ENCODE measurements around the gene BRF1.

The BRF1 gene

DNA sequence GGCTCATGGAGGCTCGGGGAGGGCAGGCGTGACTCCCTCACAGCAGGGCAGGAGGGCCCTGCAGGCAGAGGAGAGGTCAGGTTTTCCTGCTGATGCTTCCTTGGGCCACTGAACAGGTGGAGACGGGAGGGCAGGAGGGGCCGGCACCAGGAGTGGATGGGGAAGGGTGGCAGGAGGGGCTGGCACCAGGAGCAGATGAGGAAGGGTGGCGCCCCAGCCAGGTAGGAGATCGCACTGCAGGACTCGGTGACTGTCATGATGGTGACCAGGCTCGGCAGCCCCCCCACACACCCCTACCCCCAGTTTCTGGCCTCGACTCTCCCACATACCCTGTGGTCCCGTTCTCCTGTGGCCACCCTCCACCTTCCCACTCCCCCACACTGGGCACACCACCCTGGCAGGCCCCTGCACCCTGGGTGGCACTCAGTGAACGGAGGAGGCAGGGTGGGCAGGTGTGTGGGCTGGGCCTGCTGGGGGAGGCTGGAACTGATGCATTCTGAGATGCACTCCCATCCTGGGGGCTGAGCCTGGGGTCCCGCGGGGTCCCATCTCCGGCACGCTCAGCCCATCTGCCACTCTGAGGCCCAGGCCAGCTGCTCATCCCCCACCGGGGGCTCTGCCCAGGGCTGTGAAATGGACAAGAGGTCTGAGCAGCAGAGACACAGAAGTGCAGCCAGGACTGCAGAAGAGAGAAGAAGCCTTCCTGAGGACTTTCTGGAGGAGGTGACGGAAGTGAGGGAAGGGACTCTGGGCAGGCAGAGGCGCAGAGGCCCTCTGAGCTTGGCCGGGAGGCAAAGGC lies 122.5 kb downstream of the BRF1 start:
- no peak for DNase-seq (ENCODE audit: extremely low read depth in 1 of 2, low read depth in 1 of 2)

DNA sequence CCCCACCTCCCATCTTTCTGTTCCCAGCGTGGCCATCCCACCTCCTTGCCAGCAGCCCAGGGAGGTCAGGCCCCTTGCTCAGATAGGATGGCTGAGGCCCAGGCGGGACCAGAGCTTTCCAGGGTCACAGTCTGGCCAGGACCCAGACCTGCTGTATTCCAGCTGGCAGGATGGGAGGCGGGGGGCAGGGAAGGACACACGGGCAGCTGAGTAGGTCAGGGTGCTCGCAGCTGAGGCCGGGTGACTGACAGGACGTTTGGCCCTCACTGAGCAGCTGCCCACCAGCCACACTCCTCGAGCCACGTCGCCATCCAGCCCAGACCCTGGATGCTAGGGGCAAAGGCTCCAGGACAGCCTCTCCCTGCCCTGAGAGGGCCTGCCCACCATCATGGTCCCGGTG lies 123.7 kb downstream of the BRF1 start:
- no peak for DNase-seq (ENCODE audit: extremely low read depth in 1 of 2, low read depth in 1 of 2)

DNA sequence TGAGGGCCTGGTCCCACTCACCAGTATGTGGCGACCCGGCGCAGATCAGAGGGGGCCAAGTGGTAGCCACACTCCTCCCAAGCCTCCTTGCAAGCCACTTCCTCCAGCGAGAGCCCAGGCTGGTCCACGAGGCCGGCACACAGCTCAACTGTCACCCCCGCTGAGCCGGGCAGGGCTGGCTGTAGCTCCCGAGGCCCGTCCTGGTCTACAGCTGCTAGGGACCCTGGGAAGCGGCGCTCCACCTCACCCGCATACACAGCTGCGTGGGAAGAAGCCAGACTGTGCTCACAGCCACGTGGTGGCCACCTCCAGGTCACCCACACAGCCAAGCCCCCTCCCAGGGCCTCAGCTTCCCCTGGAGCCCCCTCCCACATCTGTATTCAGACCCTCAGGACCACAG lies 124.3 kb downstream of the BRF1 start:
- DNase-seq (ENCODE audit: extremely low read depth in 1 of 2, low read depth in 1 of 2), result no peak

DNA sequence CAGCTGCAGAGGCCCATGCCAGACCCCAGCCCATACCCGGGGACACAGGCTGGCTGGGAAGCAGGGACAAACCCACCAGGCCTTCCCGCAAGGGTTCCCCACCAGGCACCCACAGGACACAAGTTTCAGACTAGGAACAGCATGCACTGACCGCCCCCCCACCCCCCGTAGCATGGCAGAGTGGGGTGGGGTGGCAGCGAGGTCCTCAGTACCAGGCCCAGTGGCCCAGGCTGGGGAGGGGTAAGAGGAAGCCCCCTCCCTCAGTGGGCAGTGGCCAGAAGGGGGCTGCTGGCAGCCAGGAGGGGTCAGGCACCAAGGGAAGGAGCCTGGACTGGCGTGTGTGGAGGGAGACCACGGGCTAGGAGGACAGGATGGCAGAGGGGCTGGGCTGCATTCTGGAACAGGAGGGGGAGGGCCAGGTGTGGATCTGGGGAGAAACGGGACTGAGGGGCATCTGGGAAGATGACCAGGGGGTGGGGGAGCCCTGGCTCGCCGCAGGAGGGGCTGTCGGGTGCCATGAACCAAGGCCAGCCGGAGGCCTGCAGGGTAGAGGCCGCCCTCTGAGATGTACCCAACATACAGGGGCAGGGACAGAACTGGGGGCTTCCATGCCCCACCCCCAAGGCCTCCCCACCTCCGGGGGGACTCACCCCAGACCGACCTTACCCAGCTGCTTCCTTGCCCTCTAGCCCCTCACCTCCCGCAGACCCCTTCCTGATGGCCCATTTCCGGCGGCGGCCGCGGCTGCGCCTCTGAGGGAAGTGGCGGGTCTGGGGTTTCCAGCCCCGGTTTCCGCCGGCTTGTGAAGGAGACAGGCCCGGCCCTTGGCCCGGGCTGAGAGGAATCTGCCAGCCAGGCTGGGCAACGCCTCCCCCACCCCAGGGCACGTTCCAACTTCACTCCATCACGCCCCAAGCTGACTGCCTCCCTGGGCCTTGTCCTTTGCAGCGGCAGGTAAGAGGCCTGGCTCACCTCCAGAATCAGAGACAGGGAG lies 126.6 kb downstream of the BRF1 start:
- no peak for DNase-seq (ENCODE audit: extremely low read depth in 1 of 2, low read depth in 1 of 2)

DNA sequence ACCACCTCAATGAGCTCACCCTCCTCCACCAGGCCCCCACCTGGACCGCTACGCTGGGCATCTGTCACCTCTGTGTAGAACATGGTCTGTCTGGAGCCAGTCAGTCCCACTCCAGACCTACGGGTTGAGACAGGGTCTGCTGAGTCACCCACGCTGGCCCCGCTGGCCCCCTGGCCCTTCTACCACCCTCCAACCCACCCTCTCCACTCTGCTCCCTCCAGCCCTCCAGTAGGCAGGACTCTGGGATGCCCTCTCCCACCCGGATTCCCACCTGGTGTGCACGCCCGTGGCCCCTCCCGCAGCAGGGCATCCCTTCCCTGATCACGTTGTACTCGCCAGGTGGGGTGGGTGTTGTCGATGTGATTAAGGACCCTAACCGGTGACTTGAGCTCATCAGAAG lies 127.7 kb downstream of the BRF1 start:
- no peak for DNase-seq (ENCODE audit: extremely low read depth in 1 of 2, low read depth in 1 of 2)

DNA sequence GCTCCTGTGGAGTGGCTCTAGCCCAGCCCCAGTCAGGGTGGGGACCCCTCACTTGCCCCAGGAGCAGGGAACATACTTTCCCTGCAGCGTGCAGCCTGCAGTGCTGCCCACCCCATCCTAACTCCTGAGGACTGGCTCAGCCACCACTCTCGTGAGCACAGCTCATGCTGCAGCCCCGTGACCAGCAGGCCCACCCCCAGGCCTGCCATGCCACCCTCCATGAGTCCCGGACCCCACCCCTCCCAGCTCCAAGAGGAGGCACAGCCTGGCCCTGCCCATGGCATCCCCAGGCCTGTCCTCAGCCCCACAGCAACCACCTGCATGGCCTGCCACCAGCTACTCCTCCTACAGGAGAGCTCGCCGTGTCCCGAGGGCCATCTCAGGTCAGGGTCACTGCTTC lies 128.3 kb downstream of the BRF1 start:
- DNase-seq (ENCODE audit: extremely low read depth in 1 of 2, low read depth in 1 of 2), result no peak

DNA sequence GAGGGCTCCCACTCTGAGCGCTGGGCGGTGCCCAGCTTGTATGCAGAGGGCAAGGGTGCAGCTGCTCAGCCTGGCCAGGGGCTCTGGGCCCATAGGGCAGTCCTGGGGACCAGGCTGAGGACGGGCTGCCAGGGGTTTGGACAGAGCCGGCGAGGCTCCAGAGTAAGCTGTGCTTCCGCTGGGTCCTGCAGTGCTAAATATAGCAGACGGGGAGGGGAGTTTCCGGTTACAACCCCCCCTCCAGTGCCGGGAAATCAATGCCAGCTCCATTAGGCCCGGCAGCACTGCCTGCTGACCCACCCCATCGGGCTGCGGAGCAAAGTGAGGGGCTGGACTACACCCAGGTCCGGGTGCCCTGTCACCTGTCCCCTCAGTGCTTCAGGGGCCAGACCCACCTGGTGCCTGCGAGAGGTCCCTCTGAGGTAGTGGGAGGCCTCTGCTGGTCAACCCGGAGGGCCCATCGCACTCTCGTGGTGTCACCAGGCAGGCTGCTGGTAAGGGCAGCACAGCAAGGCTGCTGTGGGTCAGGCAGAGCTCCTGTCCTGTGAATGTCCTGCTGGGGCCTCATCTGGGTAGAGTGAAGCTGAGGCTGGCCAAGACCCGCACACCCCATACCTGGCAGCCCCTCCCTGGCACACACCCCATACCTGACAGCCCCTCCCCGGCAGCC lies 129.7 kb downstream of the BRF1 start:
- no peak for DNase-seq (ENCODE audit: extremely low read depth in 1 of 2, low read depth in 1 of 2)

DNA sequence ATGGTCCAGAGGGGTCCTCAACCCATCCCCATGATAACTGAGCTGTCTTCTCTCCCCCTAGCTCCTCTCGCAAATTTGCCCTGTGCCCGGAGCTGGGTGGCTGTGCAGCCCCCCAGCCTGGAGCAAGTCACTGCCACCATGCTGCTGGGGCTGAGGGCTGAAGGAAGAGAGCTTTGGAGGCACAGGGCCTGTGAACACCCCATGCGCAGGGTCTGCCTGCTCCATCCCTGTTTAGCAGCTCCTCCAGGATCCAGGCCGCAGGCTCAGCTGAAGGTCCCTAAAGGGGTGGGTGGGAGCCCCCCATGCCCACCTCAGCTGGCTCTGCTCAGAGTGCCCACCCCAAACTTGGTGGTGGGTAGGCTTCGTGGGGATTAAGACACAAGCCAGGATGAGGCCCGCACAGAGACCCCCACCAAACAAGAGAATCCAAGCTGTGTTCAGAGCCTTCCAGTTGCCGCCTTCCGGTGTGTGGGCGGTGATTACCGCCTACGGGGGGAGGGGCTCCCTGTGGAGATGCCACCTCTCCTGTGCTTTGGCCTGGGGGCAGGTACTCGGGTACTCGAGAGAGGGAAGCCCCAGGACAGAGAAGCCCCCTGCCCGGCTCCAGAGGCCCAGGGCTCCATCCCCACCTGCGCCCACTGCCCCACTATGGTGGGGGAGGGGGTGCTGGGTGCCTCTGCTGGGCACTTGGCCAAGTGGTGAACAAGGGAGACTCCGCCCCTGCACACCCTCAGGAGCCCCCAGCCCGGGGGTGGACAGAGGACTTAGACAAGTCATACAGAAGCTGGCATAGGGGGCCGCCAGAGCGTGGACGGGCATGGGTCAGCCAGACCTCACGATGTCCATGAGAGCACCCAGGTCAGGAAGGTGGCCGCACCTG lies 130.8 kb downstream of the BRF1 start:
- DNase-seq (ENCODE audit: extremely low read depth in 1 of 2, low read depth in 1 of 2), result no peak

DNA sequence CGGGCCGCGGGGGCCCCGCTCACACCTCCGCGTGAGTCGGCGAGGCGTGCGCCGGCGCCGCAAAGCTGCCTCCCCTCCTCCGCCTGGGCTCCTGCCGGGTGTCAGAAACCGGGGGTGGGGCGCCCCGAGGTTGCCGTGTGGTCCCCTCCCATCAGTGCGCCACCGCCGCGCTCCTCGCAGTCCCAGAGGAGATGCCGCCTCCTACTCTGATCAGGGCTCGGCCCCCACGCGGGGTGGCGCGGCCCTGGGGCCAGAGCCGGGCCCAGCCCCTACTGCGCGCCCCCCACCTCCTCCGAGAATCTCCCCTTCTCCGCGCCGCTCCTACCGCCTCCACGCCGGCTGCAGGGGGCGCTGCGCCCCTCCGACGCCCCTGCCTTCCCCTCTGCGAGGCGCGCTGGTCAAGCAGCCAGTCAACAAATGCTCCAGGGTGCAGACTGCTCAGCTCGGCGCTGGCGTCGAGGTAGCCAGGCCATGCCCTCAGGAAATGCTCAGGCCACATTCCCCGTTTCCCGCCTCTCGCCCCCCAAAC lies 131.8 kb downstream of the BRF1 start:
- no peak for DNase-seq (ENCODE audit: extremely low read depth in 1 of 2, low read depth in 1 of 2)

DNA sequence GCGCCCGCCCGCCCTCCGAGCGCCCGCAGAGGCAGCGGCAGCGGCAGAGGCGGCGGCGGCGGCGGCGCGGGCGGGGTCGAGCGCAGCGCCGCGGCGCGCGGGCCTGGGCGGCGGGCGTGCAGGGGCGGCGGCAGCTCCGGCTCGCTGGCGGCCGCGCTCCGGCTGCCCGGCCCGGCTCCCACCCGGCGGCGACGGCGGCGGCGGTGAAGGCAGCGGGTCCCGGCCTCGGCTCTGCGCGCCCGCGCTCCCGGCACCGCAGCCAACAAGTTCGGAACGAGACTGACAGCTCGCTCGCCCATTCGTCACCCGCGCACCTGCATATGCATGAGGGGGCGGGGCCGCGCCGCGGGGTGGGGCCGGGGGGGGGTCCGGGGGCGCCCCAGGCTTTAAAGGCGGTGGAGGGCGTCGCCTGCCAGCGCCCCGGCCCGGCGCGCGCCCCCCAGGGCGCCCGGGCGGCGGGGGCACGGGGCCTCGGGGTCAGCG lies 132.3 kb downstream of the BRF1 start, which contains the start of gene JAG2:
Gene JAG2 (minus strand): TSS at position 281 of the 483 bp plus-strand sequence. CDS start 356 bp downstream, outside the sequence.
- peak in 1 of 2 donors; percentile 36 for DNase-seq (ENCODE audit: extremely low read depth in 1 of 2, low read depth in 1 of 2)

DNA sequence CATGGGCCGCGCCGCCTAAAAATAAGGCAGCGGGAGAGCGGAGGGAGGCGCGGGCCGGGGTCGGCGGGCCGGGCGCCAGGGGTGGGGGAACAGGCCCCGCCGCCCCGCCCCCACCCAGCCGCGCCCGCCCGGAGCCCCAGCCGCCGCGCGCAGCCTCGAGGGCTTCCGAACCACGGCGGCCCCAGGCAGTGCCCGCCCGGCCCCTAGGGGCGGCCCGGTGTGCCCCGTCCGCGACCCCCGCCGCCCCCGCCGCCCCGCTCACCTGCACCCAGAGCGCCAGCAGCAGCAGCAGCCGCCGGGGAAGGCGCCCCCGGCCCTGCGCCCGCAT lies 132.7 kb downstream of the BRF1 start:
- no peak for DNase-seq (ENCODE audit: extremely low read depth in 1 of 2, low read depth in 1 of 2)

DNA sequence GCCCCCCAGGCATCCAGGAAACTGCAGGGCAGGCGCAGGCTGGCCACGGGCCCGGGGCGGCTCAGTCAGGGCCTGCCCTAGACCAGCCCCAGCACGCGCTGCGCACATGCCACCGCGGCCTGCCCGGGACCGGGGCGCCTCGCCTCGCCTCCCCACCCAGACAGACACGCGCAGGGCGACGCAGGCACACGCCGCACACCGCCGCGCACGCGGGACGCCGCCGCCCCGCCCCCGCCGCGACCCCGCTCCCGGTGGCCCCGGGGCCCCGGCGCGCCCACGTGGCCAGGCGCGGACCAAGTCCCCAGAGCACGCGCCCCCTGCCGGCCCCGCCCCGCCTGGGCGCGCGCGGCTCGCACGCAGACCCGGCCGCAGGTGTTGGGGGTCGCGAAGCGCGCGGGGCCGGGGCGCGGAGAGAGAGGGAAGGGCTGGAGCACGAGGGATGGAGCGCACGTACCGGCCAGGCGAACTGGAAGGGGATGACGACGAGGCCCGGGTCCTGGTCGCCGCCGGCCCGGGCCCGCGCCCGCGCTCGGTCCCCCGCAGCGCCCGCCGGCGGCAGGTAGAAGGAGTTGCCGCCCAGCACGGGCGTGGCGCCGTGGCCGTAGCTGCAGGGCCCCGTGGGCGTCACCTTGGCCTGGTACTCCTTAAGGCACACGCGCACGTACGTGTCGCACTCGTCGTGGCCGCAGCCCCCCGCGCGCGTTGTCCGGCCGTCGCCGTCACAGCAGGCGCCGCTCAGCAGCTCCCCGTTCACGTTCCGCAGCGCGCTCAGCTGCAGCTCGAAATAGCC lies 133.3 kb downstream of the BRF1 start:
- DNase-seq (ENCODE audit: extremely low read depth in 1 of 2, low read depth in 1 of 2), result no peak

DNA sequence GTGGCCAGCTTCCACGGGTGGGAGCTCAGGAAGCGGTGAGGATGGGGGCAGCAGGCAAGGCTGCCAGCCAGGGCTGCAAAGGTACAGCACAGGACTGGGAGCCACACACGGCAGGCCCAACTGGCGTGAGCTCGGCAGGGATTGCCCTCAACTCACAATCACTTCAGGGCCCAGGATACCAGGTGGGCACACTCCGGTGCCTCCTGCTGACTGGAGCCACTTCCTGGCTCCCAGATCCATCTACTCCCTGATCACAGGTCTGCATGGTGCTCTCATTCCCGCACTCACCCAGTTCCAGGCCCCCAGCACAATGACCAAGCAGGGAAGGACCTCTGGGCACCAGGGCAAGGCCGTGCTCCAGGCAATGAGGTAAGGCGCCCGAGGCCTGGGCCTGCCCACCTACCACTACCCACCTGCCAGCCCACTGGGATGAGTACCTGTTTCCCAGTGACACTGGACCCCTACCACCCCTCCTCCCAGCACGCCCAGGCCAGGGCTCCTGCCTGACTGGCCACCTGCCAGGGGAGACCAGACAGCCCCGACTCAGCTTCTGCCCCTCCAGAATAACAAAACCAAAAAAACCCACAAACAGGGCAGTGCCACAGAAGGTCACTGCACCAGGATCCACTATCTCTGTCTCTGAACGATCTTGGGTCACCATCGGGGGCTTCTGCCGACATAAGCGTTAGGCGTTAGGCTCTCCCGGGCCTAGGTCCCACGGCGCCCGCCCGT lies 134.1 kb downstream of the BRF1 start:
- DNase-seq (ENCODE audit: extremely low read depth in 1 of 2, low read depth in 1 of 2), result no peak

DNA sequence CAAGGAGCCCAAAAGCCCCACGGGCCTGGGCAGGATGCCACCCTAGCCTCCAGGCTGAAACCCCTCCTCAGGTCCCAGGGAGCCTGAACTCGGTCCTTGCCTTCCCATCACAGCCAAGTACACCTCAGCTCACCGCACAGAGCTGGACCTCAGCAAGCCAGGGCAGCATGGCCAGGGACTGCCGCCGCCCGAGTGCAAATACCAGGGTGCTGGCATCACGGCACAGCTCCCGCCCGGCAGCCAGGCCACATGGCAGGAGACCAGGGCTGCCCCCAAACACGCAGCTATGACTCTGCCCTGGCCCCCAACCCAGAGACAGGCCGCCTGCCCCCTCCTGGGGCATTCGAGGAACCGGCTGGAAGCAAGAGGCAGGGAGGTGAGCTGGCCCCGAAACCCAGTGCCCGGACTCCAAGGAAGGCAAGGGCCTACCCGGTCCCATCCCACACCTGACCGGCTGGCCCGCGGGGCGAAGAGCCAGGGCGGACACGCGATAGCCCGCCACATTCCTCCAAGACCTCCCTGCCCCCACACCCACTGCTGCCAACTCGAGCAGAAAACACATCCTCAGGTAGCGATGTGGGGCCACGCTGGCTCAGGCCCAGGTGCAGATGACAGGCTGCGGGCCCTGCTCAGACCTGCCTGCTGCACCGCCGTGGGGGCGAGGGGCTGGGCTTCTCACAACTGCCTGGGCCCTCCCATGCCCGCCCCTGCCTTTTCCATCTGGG lies 134.9 kb downstream of the BRF1 start:
- DNase-seq (ENCODE audit: extremely low read depth in 1 of 2, low read depth in 1 of 2), result no peak

DNA sequence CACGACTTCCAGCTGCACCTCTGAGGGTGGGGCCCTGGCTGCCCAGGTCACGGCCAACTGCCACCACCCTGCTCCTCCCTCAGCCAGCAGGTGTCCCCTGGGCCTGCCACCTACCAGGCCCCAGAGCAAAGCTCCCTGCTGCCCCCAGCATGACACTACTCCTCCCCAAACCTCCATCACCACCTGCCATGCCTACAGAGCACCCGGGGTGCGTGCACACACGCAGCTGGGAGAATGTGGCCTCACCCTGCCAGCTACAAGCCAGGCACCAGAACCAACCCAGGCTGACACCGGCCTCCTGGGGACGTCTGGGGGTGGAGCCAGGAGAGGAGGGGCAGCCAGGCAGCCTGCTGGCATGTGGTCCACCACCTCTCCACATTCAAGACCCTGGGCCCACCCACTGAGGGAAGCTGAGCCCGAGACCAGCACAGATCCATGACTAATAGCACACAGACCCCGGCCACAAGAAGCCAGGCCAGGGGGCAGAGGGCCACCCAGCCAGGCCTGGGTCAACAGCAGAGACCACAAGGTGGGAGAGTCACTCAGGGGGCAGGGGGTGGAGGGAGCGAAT lies 135.6 kb downstream of the BRF1 start:
- no peak for DNase-seq (ENCODE audit: extremely low read depth in 1 of 2, low read depth in 1 of 2)

DNA sequence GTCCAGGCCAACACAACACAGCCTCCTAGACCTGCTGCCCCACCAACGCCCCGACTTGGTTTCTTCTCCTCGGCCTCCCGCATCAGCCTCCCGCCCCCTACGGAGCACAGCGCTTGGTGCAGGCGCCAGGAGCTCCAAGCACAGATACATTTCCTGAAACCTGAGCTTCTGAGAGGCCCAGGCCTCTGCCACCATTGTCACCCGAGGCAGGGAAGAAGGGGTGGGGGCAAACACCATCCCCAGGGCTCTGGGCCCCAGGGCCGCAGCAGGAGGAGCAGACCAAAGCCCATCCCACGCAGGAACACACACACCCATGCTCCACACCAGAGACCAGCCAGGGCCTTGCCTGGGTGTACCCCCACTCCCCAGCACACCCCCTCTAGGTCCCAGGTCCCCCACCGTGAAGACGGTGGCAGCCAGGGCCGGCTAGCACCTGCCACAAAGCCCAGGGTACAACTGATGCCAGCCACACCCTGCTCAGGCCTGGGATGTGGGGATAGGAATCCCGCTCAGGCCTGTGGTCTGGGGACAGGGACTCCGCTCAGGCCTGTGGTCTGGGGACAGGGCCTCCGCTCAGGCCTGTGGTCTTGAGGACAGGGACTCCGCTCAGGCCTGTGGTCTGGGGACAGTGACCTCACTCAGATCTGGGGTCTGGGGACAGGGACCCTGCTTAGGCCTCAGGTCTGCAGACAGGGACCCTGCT lies 137.6 kb downstream of the BRF1 start:
- DNase-seq (ENCODE audit: extremely low read depth in 1 of 2, low read depth in 1 of 2), result no peak

DNA sequence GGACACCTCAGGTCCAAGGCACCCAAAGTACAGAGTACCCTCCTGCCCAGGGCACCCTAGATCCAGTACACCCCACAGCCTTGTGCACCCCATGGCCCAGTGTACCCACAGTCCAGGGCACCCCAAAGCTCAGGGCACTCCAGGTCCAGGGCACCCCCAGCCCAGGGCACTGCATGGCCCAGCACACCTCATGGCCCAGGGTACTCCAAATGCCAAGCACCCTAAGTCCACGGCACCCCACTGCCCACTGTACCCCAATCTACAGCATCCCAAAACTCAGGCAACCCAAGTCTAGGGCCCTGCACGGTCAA lies 138.2 kb downstream of the BRF1 start:
- DNase-seq (ENCODE audit: extremely low read depth in 1 of 2, low read depth in 1 of 2), result no peak

All from stimulated activated CD8-positive, alpha-beta memory T cell treated with anti-CD3 and anti-CD28 coated beads, Interleukin-7, amount 100 ng/mL, for 48 hours (primary cell).